Sigmoid colon (tissue), 4 donors: ENCODE data around the gene RPP38.

Experiments
- EP300 ChIP-seq, 4 donors: sonication (generic); formaldehyde crosslinking; IDR thresholded peaks; one replicate each; pipeline ENCODE4 v1.6.1; 2017; ENCODE audit warnings: antibody characterized with exemption in 4 of 4
- POLR2A ChIP-seq, 2 donors: fragments of 450-650 bp; IDR thresholded peaks; one replicate each; pipeline ENCODE4 v1.6.1; 2016; ENCODE audit warnings: antibody characterized with exemption in 2 of 2, mild to moderate bottlenecking in 2 of 2, moderate library complexity in 2 of 2
- POLR2AphosphoS5 ChIP-seq, 4 donors: sonication (generic); formaldehyde crosslinking; IDR thresholded peaks; one replicate each; pipeline ENCODE4 v1.6.1; 2017; ENCODE audit warnings: antibody characterized with exemption in 4 of 4
- TF ChIP-seq, protein P1 (sequence below), 4 experiments: fragments of 450-650 bp in 3 of 4; fragments of 200-600 bp in 1 of 4; IDR thresholded peaks; one replicate each; pipeline ENCODE4 v1.5.1; 2016 to 2019; ENCODE audit warnings: antibody characterized with exemption in 4 of 4, mild to moderate bottlenecking in 3 of 4, moderate library complexity in 2 of 4

DNA sequence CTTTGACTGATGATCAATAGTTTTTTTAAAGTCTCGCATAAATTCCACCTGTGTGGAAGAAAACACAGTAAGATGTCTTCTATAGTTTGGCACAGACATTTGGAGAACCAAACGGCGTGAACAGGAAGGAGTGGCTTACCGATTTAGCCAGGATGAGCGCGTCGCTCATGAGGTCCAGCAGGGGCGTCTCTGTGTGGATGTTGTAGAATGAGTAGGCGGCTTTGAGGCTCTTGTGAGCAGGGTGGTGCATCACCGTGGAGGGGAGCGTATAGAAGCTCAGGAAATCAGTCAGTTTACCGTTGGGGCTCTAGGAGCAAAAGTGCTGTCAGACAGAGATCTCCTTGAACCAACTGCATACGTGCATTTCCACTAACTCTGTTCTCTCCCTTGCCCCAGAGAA is 15.5 kb downstream of the RPP38 start:
- TF ChIP-seq, protein P1, sequence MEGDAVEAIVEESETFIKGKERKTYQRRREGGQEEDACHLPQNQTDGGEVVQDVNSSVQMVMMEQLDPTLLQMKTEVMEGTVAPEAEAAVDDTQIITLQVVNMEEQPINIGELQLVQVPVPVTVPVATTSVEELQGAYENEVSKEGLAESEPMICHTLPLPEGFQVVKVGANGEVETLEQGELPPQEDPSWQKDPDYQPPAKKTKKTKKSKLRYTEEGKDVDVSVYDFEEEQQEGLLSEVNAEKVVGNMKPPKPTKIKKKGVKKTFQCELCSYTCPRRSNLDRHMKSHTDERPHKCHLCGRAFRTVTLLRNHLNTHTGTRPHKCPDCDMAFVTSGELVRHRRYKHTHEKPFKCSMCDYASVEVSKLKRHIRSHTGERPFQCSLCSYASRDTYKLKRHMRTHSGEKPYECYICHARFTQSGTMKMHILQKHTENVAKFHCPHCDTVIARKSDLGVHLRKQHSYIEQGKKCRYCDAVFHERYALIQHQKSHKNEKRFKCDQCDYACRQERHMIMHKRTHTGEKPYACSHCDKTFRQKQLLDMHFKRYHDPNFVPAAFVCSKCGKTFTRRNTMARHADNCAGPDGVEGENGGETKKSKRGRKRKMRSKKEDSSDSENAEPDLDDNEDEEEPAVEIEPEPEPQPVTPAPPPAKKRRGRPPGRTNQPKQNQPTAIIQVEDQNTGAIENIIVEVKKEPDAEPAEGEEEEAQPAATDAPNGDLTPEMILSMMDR (IDR thresholded peaks at IDR 0.05): no peak
- TF ChIP-seq POLR2A (IDR thresholded peaks at IDR 0.05): no peak
- no peak for TF ChIP-seq POLR2AphosphoS5 (IDR thresholded peaks at IDR 0.05)
- no peak for TF ChIP-seq EP300 (IDR thresholded peaks at IDR 0.05)
